NCI-H1092 (cell line): ENCODE results near the gene TOPAZ1.
A peak's percentile ranks its signal among the peaks of the same experiment; 100 is the strongest.
"Not testable (repeated sequence)": the region's sequence is repeated elsewhere in the genome, so short reads cannot be mapped to it uniquely, and the experiment has no call there.

Source experiments
- DNase-seq: peaks from one replicate; lab custom pipeline; 2025; lab: John Stamatoyannopoulos, UW

Gene TOPAZ1

DNA sequence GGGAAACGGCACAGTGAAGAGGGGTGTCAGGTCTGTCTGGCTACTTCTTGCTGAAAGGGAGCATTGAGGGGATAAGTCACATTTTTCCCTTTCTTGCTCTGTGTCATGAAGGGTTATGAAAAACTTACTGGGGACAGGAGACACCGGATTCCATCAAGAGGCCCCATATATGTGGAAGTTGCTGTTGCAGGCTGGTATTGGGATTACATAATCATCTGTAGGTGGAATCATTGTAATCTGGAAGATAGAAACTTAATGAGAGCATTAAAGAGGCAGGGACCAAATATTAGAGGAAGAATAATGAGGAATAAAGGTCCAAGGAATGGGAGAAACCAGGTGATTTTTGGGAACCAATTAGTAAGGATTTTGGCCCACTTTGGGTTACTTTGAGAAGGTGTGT, 92.6 kb downstream of the TOPAZ1 start:
- DNase-seq = no peak

GRCh38 chr3:44337248-44337785, 95.6 kb downstream of the TOPAZ1 start:
- DNase-seq = no peak

GRCh38 chr3:44338010-44338827, 96.5 kb downstream of the TOPAZ1 start, which contains the start of gene TCAIM:
TSS of gene TCAIM (plus strand) at chr3:44338766. CDS start at chr3:44354783, 16,017 bp downstream.
- peak; percentile 95 for DNase-seq

DNA sequence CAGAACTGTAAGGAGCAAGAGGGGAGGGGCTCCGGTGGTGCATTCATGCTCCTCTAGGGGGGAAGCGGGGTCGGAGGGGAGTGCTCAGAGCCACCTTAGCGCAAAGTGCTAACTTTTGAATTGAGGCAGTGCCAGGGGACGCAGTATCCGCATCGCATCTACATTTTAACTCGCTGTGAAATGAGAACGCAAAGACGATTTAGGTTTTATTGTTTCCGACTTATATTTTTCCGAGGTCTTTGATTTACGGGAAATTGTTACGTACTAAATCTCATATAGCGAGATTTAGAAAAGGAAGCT, 97.1 kb downstream of the TOPAZ1 start:
- DNase-seq = no peak

- DNase-seq = no peak
Measured at GRCh38 chr3:44339181-44340057, 97.7 kb downstream of the TOPAZ1 start.

GRCh38 chr3:44340058-44340395, 98.3 kb downstream of the TOPAZ1 start:
- no peak for DNase-seq

DNA sequence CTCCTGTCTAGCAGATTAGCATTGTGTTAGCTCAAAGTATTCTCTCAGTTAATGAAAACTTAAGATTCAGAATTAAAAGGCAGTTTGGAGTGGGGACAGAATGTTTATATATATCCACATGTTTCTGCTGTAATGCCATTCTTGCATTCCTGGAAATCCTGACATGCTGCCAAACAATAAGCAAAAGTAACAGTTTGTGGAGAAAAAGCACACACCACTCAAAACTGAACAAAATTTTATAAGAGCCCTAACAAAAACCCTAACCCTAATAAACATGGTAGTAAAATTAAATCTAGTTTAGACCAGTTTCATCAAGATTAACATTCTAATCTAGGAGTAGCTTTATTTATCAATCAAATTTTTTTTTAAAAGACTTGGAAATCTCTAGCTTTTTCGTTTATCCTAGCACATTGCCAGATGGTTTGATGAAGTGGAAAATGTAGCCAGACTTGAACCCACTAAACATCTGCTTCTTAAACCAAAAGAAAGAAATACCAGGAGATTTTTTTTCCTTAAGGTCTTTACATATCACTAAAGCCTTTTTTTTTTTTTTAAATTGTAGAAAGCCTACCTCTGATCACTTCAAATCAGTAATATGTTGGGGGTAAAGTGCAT, 100.6 kb downstream of the TOPAZ1 start:
- no peak for DNase-seq

GRCh38 chr3:44343421-44343820, 101.7 kb downstream of the TOPAZ1 start:
- DNase-seq = no peak

DNA sequence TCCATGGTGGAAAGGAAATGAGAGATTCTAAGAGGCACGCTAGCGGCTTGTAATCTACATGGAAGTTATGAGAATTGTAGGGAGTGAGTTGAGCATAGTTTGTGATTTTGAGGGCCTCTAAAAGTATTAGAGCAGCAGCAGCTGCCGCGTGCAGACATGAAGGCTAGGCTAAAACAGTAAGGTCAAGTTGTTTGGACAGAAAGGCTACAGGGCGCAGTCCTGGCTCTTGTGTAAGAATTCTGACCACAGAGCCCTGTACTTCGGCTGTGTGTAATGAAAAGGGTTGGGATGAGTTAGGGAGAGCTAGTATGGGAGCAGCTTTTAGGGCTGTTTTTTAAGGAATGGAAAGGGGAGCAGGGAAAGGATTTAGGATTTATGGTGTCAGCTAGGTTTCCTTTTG, 104.9 kb downstream of the TOPAZ1 start:
- DNase-seq = not testable (repeated sequence)

DNA sequence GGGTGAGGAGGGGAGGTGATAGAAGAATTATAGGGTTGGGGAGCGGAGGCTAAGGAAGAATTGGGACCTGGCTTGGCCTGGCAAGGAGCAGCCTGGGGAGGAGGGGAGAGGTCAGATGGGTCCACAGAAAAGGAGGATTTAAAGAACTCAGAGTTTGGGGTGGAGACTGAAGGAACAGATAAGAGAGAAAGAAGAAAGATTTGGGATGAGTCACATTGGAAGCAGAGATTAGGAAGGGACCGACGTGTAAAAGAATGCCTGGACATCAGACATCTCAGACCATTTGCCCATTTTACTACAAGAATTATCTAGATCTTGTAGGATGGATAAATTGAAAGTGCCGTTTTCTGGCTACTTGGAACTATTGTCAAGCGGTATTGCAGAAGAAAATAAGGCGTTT, 107.3 kb downstream of the TOPAZ1 start:
- no peak for DNase-seq

GRCh38 chr3:44353355-44353924, 111.8 kb downstream of the TOPAZ1 start:
- no peak for DNase-seq

DNA sequence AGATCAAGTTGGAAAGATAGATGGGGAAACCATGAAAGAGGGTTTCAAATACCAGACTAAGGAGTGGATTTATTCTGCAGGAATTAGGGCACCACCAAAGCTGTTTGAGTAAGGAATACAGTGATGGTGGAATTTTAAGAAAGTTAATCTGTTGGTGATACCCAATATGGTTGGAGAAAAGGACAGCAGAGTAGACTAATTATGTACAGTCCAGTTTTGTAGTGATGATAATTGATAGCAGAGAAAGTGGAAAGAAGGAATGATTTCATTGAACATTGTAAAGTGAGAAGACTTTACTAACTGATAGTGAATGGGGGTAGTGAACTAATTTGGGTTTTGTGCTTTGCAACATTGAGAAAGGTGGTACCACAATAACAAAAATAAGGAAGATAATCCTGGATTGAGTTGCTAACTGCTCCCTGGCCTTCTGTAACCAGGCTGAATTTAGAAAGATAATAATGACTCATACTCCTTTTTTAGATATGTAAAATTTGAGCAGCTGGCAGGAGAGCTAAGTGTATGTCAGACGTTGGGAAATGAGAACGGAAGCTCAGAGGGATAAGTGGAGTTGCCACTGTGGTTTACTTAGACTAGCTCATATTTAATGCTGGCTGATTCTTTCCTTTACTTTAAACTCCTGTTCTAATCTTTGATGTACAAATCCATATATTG, 113.8 kb downstream of the TOPAZ1 start:
- DNase-seq = no peak

DNA sequence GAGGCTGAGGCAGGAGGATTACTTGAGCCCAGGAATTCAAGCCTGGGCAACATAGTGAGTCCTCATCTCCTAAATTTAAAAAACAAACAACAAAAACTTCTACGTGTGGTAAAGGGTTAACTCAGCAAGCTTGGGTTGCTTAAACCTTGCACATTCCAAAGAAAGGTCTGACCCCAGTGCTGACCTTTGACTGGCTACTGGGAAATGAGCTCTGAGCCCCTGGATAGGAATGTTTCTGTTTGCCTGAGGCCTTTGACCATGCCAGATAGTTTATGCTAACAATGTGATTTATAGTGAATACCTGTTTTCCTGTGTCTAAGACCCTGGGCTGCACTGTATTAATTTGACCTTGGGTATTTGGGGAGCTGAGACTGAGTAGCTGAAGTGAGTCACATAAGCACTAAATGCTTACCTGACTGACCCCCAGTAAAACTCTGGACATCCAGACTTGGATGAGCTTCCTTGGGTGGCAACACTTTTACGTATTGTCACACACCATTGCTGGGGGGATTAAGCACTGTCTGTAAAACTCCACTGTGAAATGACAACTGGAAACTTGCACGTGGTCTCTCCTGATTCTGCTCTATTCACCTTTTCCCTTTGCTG, 117.6 kb downstream of the TOPAZ1 start:
- no peak for DNase-seq

- no peak for DNase-seq
Measured at GRCh38 chr3:44363591-44363990, 121.9 kb downstream of the TOPAZ1 start.

- DNase-seq = no peak
Measured at GRCh38 chr3:44365952-44366351, 124.3 kb downstream of the TOPAZ1 start.

- DNase-seq = no peak
Measured at GRCh38 chr3:44375450-44375849, 133.8 kb downstream of the TOPAZ1 start.
